A673 (cell line): ENCODE results near the gene OPTC. TPM values are rescaled to one million over a fixed set of nuclear protein-coding genes. Genes with fewer than 3 reads are reported as not detected.
A peak's percentile ranks its signal among the peaks of the same experiment; 100 is the strongest.

Experiments used
- BruUV-seq: library from RNA; stranded (reverse); fragments of 400-500 nt; replicated peaks from 2 replicates; lab custom pipeline; 2021; lab: Mats Ljungman, UMichigan
- CTCF ChIA-PET: fragments of 300-600 bp; sonication (Branson Sonifier 250); formaldehyde crosslinking; loops from one replicate; lab custom pipeline; 2022; ENCODE audit warnings: antibody characterized with exemption; lab: Charles Lee
- POLR2A ChIA-PET: fragments of 300-600 bp; sonication (Branson Sonifier 250); formaldehyde crosslinking; loops from one replicate; lab custom pipeline; 2022; ENCODE audit warnings: antibody characterized with exemption; ENCODE audit not compliant: low non-redundant PET; lab: Charles Lee
- DNase-seq: peaks from one replicate; pipeline ENCODE4 v3.0.0-alpha.2; 2015; ENCODE audit warnings: low spot score
- H3K27ac ChIP-seq: fragments of 200-600 bp; sonication (generic); 2 replicates; pipeline ENCODE4 v1.5.1; 2016; ENCODE audit warnings: mixed run types, low read depth, mild to moderate bottlenecking, mixed read lengths, antibody characterized with exemption, low read length; ENCODE audit not compliant: poor library complexity, severe bottlenecking
- H3K27me3 ChIP-seq: fragments of 200-600 bp; sonication (generic); replicated peaks from 2 replicates; pipeline ENCODE4 v1.6.1; 2017; ENCODE audit warnings: mixed run types, low read depth, mild to moderate bottlenecking, mixed read lengths, antibody characterized with exemption, low read length; ENCODE audit not compliant: insufficient read depth, poor library complexity
- H3K36me3 ChIP-seq: fragments of 200-600 bp; sonication (generic); 2 replicates; pipeline ENCODE4 v1.6.1; 2016; ENCODE audit warnings: mixed run types, mild to moderate bottlenecking, mixed read lengths, antibody characterized with exemption, low read length; ENCODE audit not compliant: insufficient read depth, poor library complexity, severe bottlenecking
- H3K4me1 ChIP-seq: fragments of 200-600 bp; sonication (generic); 2 replicates; pipeline ENCODE4 v1.6.1; 2017; ENCODE audit warnings: mixed run types, mild to moderate bottlenecking, mixed read lengths, antibody characterized with exemption, low read length; ENCODE audit not compliant: insufficient read depth, poor library complexity, severe bottlenecking
- H3K4me3 ChIP-seq: fragments of 200-600 bp; sonication (generic); 2 replicates; pipeline ENCODE4 v1.5.1; 2016; ENCODE audit warnings: low read depth, mixed run types, mild to moderate bottlenecking, mixed read lengths, low read length; ENCODE audit not compliant: poor library complexity, severe bottlenecking
- H3K9me3 ChIP-seq: fragments of 200-600 bp; sonication (generic); 2 replicates; pipeline ENCODE4 v1.6.1; 2016; ENCODE audit warnings: mixed run types, low read depth, mild to moderate bottlenecking, mixed read lengths, antibody characterized with exemption, low read length; ENCODE audit not compliant: poor library complexity, severe bottlenecking
- CTCF ChIP-seq: fragments of 300-800, 200-600 bp; sonication (generic); conservative IDR thresholded peaks from 2 replicates; pipeline ENCODE4 v1.5.1; 2017; ENCODE audit warnings: low read depth, mild to moderate bottlenecking, antibody characterized with exemption, low read length, moderate library complexity, mixed read lengths
- EZH2 ChIP-seq: fragments of 200-600 bp; sonication (generic); IDR thresholded peaks from 2 replicates; pipeline ENCODE4 v1.6.1; 2017; ENCODE audit warnings: borderline replicate concordance, low read depth, mild to moderate bottlenecking, mixed read lengths, antibody characterized with exemption, low read length; ENCODE audit not compliant: poor library complexity, severe bottlenecking
- intact Hi-C: fragments of 100-400 bp; cut with micrococcal nuclease; formaldehyde crosslinking; loops from one replicate; pipeline ENCODE4 v1.10.0; 2022; ENCODE audit not compliant: unreplicated experiment
- total RNA-seq: library from RNA; stranded (reverse); gene quantifications from 2 replicates; pipeline ENCODE4 v1.2.3, GENCODE V29; 2021

Gene OPTC
- total RNA-seq, 1 experiment from 2014 or later = not detected

DNA sequence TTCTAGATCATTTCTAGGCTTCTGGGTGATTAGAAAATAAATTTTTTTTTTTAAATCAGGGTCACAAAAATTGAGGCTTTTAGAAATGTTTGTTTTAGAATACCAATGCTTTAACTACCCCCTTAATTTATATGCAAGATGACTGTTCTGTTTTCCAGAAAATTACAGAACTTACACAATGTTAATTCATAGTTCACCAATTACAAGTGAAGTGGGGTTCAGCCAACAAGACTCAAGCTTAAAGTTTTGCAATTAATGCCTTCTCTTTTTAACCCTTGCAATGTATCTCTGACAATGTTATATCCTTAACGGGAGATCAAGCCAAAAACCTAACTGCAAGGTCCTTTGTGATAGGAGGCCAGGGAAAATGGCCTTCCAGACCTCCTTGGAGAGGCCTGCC, 12.8 kb upstream of the OPTC start:
- POLR2A ChIA-PET = no interaction called here
- no peaks in the 10 kb centered on the region for H3K4me1 ChIP-seq
- no peaks in the 10 kb centered on the region for H3K36me3 ChIP-seq
- BruUV-seq = no TSS peak
- DNase-seq = no peak
- CTCF ChIA-PET = no interaction called here
- no peak overlapping the region for H3K27ac ChIP-seq
- H3K4me3 ChIP-seq = no peak overlapping the region
- intact Hi-C loops = no loop called here
- H3K27me3 ChIP-seq = no peaks in the 10 kb centered on the region
- no peak for TF ChIP-seq CTCF
- no peak for TF ChIP-seq EZH2
- no peaks in the 10 kb centered on the region for H3K9me3 ChIP-seq

DNA sequence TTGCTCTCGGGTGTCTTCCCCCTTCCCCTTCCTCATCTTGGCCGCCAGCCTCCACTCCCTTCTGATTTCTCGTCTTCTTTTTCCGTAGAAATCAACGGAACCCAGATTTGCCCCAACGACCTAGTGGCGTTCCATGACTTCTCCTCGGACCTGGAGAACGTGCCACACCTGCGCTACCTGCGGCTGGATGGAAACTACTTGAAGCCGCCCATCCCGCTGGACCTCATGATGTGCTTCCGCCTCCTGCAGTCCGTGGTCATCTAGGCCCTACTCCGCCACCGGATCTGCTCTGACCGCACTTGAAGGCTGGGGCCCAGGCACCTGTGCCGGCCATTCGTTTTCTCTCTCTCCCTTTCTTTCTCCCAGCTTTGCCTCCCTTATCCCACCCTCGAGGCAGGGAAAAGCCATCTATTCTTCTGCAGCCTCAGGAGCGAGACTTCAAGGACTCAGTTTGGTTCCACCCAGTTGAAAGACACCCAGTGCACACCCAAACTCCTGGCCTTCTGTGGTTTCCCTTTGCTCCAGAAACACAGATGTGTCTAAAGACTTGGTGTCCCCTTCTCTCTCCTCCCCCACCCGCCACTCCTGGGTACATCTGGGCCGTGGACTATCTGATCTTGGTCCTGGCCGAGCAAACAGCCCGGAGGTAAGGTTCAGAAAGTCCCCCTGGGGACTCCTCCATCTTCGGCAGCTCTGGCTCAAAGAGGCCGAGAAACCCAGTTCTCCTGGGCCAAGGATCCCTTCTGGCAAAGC, 7.2 kb upstream of the OPTC start:
- Histone ChIP-seq H3K9me3 (no peaks in the 10 kb centered on the region), H3K4me3 (peak overlapping the region; percentile 48), H3K4me1 (peaks cover 4% of the 10 kb centered on the region), H3K27me3 (no peaks in the 10 kb centered on the region), H3K27ac (peak overlapping the region; percentile 53), H3K36me3 (no peaks in the 10 kb centered on the region)
- DNase-seq = no peak
- TF ChIP-seq EZH2 (no peak), CTCF (no peak)
- no TSS peak for BruUV-seq
- ChIA-PET POLR2A (no interaction called here), CTCF (interaction anchor here (1.9 kb wide), 1 partner anchor 219 kb away, joined by 8 read pairs; no protein-coding TSS in a partner anchor)
- intact Hi-C loops = loop anchor here (1.0 kb wide), 2 partner anchors 146 to 213 kb away; no protein-coding TSS in a partner anchor

GRCh38 chr1:203488539-203488938, 5.4 kb upstream of the OPTC start:
- CTCF ChIA-PET = interaction anchor here (1.0 to 1.6 kb wide), 5 partner anchors 146 to 219 kb away, joined by 4 to 15 read pairs (median 5); no protein-coding TSS in a partner anchor
- POLR2A ChIA-PET = no interaction called here
- no peak overlapping the region for H3K27ac ChIP-seq
- H3K4me1 ChIP-seq = peaks cover 4% of the 10 kb centered on the region
- DNase-seq = no peak
- no peaks in the 10 kb centered on the region for H3K27me3 ChIP-seq
- intact Hi-C loops = no loop called here
- no peak overlapping the region for H3K4me3 ChIP-seq
- H3K9me3 ChIP-seq = no peaks in the 10 kb centered on the region
- TF ChIP-seq CTCF (no peak), EZH2 (no peak)
- BruUV-seq = no TSS peak
- no peaks in the 10 kb centered on the region for H3K36me3 ChIP-seq
